Measurements from ENCODE around the gene SCAND1.

The SCAND1 gene

GRCh38 chr20:35984382-35984781 lies 30.1 kb upstream of the SCAND1 start:
- Histone ChIP-seq H3K4me1 (ENCODE audit: control insufficient read depth, insufficient read depth, low read length) (no peaks in the 10 kb centered on the region), H3K27ac (ENCODE audit: low read length) (no peak overlapping the region), H3K4me3 (ENCODE audit: low read length) (no peak overlapping the region), H3K9me3 (ENCODE audit: control insufficient read depth, insufficient read depth, low read length) (no peaks in the 10 kb centered on the region), H3K27me3 (ENCODE audit: control insufficient read depth, insufficient read depth, low read length) (no peaks in the 10 kb centered on the region), H3K36me3 (ENCODE audit: control insufficient read depth, insufficient read depth, low read length) (no peaks in the 10 kb centered on the region)
- WGBS (ENCODE audit: insufficient coverage, insufficient read length): no CpG with 5 or more reads among the region's 6 CpGs
- DNase-seq (ENCODE audit: low read depth, low spot score): no peak

- Histone ChIP-seq H3K27me3 (ENCODE audit: control insufficient read depth, insufficient read depth, low read length) (no peaks in the 10 kb centered on the region), H3K9me3 (ENCODE audit: control insufficient read depth, insufficient read depth, low read length) (no peaks in the 10 kb centered on the region), H3K4me1 (ENCODE audit: control insufficient read depth, insufficient read depth, low read length) (no peaks in the 10 kb centered on the region), H3K4me3 (ENCODE audit: low read length) (no peak overlapping the region), H3K36me3 (ENCODE audit: control insufficient read depth, insufficient read depth, low read length) (no peaks in the 10 kb centered on the region), H3K27ac (ENCODE audit: low read length) (no peak overlapping the region)
- no peak for DNase-seq (ENCODE audit: low read depth, low spot score)
- no CpG with 5 or more reads among the region's 3 CpGs for WGBS (ENCODE audit: insufficient coverage, insufficient read length)
Measured at GRCh38 chr20:35981969-35982368, 27.7 kb upstream of the SCAND1 start.

DNA sequence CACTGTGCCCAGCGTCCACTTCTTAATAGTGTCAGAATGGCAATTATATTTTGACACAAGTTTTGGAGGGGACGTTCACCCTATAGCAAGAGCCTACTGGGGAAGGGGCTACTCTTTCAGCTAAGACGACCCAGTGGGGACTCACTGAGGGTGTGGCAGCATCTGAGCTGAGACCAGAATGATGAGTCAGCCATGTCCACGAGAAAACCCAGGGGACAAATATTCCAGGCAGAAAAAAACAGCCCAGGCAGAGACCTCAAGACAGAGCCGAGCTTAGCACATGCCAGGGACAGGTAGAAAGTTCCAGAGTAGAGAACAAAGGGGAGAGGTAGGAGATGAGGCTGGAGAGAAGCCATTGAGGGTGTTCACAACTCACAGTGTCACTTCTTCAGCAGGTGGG lies 25.2 kb upstream of the SCAND1 start:
- no CpG with 5 or more reads among the region's 5 CpGs for WGBS (ENCODE audit: insufficient coverage, insufficient read length)
- Histone ChIP-seq H3K27me3 (ENCODE audit: control insufficient read depth, insufficient read depth, low read length) (no peaks in the 10 kb centered on the region), H3K4me1 (ENCODE audit: control insufficient read depth, insufficient read depth, low read length) (no peaks in the 10 kb centered on the region), H3K4me3 (ENCODE audit: low read length) (no peak overlapping the region), H3K27ac (ENCODE audit: low read length) (no peak overlapping the region), H3K36me3 (ENCODE audit: control insufficient read depth, insufficient read depth, low read length) (no peaks in the 10 kb centered on the region), H3K9me3 (ENCODE audit: control insufficient read depth, insufficient read depth, low read length) (no peaks in the 10 kb centered on the region)
- no peak for DNase-seq (ENCODE audit: low read depth, low spot score)

- DNase-seq (ENCODE audit: low read depth, low spot score): no peak
- no peaks in the 10 kb centered on the region for H3K9me3 ChIP-seq (ENCODE audit: control insufficient read depth, insufficient read depth, low read length)
- H3K4me3 ChIP-seq (ENCODE audit: low read length): no peak overlapping the region
- no CpG with 5 or more reads among the region's 9 CpGs for WGBS (ENCODE audit: insufficient coverage, insufficient read length)
- H3K27me3 ChIP-seq (ENCODE audit: control insufficient read depth, insufficient read depth, low read length): no peaks in the 10 kb centered on the region
- no peak overlapping the region for H3K27ac ChIP-seq (ENCODE audit: low read length)
- H3K4me1 ChIP-seq (ENCODE audit: control insufficient read depth, insufficient read depth, low read length): no peaks in the 10 kb centered on the region
- no peaks in the 10 kb centered on the region for H3K36me3 ChIP-seq (ENCODE audit: control insufficient read depth, insufficient read depth, low read length)
Measured at GRCh38 chr20:35978041-35978513, 23.8 kb upstream of the SCAND1 start.

GRCh38 chr20:35975576-35976373 lies 21.5 kb upstream of the SCAND1 start:
- no peaks in the 10 kb centered on the region for H3K9me3 ChIP-seq (ENCODE audit: control insufficient read depth, insufficient read depth, low read length)
- no peak overlapping the region for H3K4me3 ChIP-seq (ENCODE audit: low read length)
- no peak for DNase-seq (ENCODE audit: low read depth, low spot score)
- no peaks in the 10 kb centered on the region for H3K27me3 ChIP-seq (ENCODE audit: control insufficient read depth, insufficient read depth, low read length)
- H3K4me1 ChIP-seq (ENCODE audit: control insufficient read depth, insufficient read depth, low read length): no peaks in the 10 kb centered on the region
- no peak overlapping the region for H3K27ac ChIP-seq (ENCODE audit: low read length)
- WGBS (ENCODE audit: insufficient coverage, insufficient read length): no CpG with 5 or more reads among the region's 9 CpGs
- no peaks in the 10 kb centered on the region for H3K36me3 ChIP-seq (ENCODE audit: control insufficient read depth, insufficient read depth, low read length)

DNA sequence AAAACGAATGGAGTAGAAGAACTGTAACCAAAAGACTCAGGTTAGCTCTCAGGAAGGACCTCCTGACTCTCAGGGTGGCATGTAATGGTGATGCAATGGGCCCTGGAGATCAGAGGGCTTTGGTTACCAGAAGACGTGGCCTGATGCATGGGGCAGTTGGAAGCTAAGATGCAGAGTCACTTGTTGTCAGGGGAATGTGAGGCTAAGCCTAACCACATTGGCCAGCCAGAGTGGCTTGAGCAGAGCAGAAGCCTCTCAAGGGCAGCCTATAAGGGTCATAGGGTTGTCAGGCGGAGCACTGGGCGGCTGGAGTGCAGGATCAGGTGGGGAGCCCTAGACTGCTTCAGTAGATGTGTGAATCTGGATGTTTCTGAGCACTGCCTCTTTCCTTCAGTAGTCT lies 20.0 kb upstream of the SCAND1 start:
- no peaks in the 10 kb centered on the region for H3K4me1 ChIP-seq (ENCODE audit: control insufficient read depth, insufficient read depth, low read length)
- WGBS (ENCODE audit: insufficient coverage, insufficient read length): no CpG with 5 or more reads among the region's 4 CpGs
- DNase-seq (ENCODE audit: low read depth, low spot score): no peak
- H3K27me3 ChIP-seq (ENCODE audit: control insufficient read depth, insufficient read depth, low read length): no peaks in the 10 kb centered on the region
- H3K9me3 ChIP-seq (ENCODE audit: control insufficient read depth, insufficient read depth, low read length): no peaks in the 10 kb centered on the region
- H3K4me3 ChIP-seq (ENCODE audit: low read length): no peak overlapping the region
- no peak overlapping the region for H3K27ac ChIP-seq (ENCODE audit: low read length)
- H3K36me3 ChIP-seq (ENCODE audit: control insufficient read depth, insufficient read depth, low read length): no peaks in the 10 kb centered on the region

GRCh38 chr20:35972462-35972861 lies 18.2 kb upstream of the SCAND1 start:
- Histone ChIP-seq H3K27me3 (ENCODE audit: control insufficient read depth, insufficient read depth, low read length) (no peaks in the 10 kb centered on the region), H3K27ac (ENCODE audit: low read length) (no peak overlapping the region), H3K4me1 (ENCODE audit: control insufficient read depth, insufficient read depth, low read length) (peaks cover 2% of the 10 kb centered on the region; the same call in 1 of the 2 replicates), H3K4me3 (ENCODE audit: low read length) (no peak overlapping the region), H3K9me3 (ENCODE audit: control insufficient read depth, insufficient read depth, low read length) (no peaks in the 10 kb centered on the region), H3K36me3 (ENCODE audit: control insufficient read depth, insufficient read depth, low read length) (no peaks in the 10 kb centered on the region)
- no peak for DNase-seq (ENCODE audit: low read depth, low spot score)
- WGBS (ENCODE audit: insufficient coverage, insufficient read length): no CpG with 5 or more reads among the region's 4 CpGs

DNA sequence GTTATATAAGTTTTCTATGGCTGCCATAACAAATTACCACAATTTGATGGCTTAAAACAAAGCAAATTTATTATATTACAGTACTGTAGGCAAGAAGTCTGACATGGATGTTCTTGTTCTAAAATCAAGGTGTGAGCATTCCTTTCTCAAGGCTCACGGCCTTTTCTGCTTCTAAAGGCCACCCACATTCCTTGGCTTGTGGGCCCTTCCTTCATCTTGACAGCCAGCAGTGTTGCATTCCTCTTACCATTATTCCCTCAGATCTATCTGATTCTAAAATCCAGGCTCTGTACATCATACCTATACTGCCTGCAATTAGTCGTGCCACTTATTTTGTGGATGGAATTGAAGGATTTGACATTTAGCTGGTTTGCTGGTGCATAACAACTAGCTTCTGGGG lies 17.7 kb upstream of the SCAND1 start:
- peaks cover 2% of the 10 kb centered on the region; the same call in 1 of the 2 replicates for H3K4me1 ChIP-seq (ENCODE audit: control insufficient read depth, insufficient read depth, low read length)
- H3K9me3 ChIP-seq (ENCODE audit: control insufficient read depth, insufficient read depth, low read length): no peaks in the 10 kb centered on the region
- H3K36me3 ChIP-seq (ENCODE audit: control insufficient read depth, insufficient read depth, low read length): no peaks in the 10 kb centered on the region
- no peak overlapping the region for H3K4me3 ChIP-seq (ENCODE audit: low read length)
- no peak overlapping the region for H3K27ac ChIP-seq (ENCODE audit: low read length)
- DNase-seq (ENCODE audit: low read depth, low spot score): no peak
- WGBS (ENCODE audit: insufficient coverage, insufficient read length): no CpG with 5 or more reads among the region's 2 CpGs
- no peaks in the 10 kb centered on the region for H3K27me3 ChIP-seq (ENCODE audit: control insufficient read depth, insufficient read depth, low read length)

GRCh38 chr20:35968930-35969329 lies 14.6 kb upstream of the SCAND1 start:
- Histone ChIP-seq H3K27me3 (ENCODE audit: control insufficient read depth, insufficient read depth, low read length) (no peaks in the 10 kb centered on the region), H3K4me1 (ENCODE audit: control insufficient read depth, insufficient read depth, low read length) (peaks cover 2% of the 10 kb centered on the region; the same call in 1 of the 2 replicates), H3K9me3 (ENCODE audit: control insufficient read depth, insufficient read depth, low read length) (no peaks in the 10 kb centered on the region), H3K27ac (ENCODE audit: low read length) (no peak overlapping the region), H3K4me3 (ENCODE audit: low read length) (no peak overlapping the region), H3K36me3 (ENCODE audit: control insufficient read depth, insufficient read depth, low read length) (no peaks in the 10 kb centered on the region)
- no peak for DNase-seq (ENCODE audit: low read depth, low spot score)
- no CpG with 5 or more reads among the region's 1 CpG for WGBS (ENCODE audit: insufficient coverage, insufficient read length)

GRCh38 chr20:35967979-35968640 lies 13.8 kb upstream of the SCAND1 start, which contains the start of gene CNBD2:
CNBD2 (plus strand) TSS chr20:35968590; CDS start chr20:35968763, 173 bp downstream.
- no peaks in the 10 kb centered on the region for H3K27me3 ChIP-seq (ENCODE audit: control insufficient read depth, insufficient read depth, low read length)
- no peak for DNase-seq (ENCODE audit: low read depth, low spot score)
- peaks cover 2% of the 10 kb centered on the region; the same call in 1 of the 2 replicates for H3K4me1 ChIP-seq (ENCODE audit: control insufficient read depth, insufficient read depth, low read length)
- no CpG with 5 or more reads among the region's 3 CpGs for WGBS (ENCODE audit: insufficient coverage, insufficient read length)
- no peak within 1 kb of the TSS for H3K4me3 ChIP-seq (ENCODE audit: low read length)
- no peaks in the 10 kb centered on the region for H3K9me3 ChIP-seq (ENCODE audit: control insufficient read depth, insufficient read depth, low read length)
- no peak within 1 kb of the TSS for H3K27ac ChIP-seq (ENCODE audit: low read length)
- no peaks in the 10 kb centered on the region for H3K36me3 ChIP-seq (ENCODE audit: control insufficient read depth, insufficient read depth, low read length)

Data from iPS DF 6.9 (cell line).